Endothelial cell of umbilical vein (primary cell): ENCODE measurements around the gene RGS9.

Source experiments
- CTCF ChIP-seq, 2 donors: IDR thresholded peaks; 1 replicate in 1 of 2; 2 replicates in 1 of 2; pipeline ENCODE4 v1.5.1; 2011; ENCODE audit warnings: low read length in 2 of 2, mild to moderate bottlenecking in 2 of 2, moderate library complexity in 2 of 2, control low read depth in 1 of 2, inconsistent platforms in 1 of 2, low read depth in 1 of 2; ENCODE audit not compliant: insufficient read depth in 1 of 2; ENCODE audit errors: extremely low read depth in 1 of 2
- EZH2 ChIP-seq: IDR thresholded peaks from 2 replicates; pipeline ENCODE4 v1.6.1; 2012; ENCODE audit warnings: borderline replicate concordance, low read depth, mild to moderate bottlenecking, moderate library complexity, low read length, inconsistent platforms; ENCODE audit not compliant: severe bottlenecking
- FOS ChIP-seq: IDR thresholded peaks from 2 replicates; pipeline ENCODE4 v1.6.1; 2011; ENCODE audit warnings: mild to moderate bottlenecking, low read length, moderate library complexity, borderline replicate concordance; ENCODE audit not compliant: insufficient read depth
- GATA2 ChIP-seq: IDR thresholded peaks from 2 replicates; pipeline ENCODE4 v1.7.0; 2011; ENCODE audit warnings: low read depth, mild to moderate bottlenecking, moderate library complexity, mixed read lengths, low read length; ENCODE audit not compliant: insufficient read length, insufficient read depth
- JUN ChIP-seq: IDR thresholded peaks from 2 replicates; pipeline ENCODE4 v1.6.1; 2011; ENCODE audit warnings: borderline replicate concordance, low read depth; ENCODE audit not compliant: insufficient read length, insufficient read depth
- MAX ChIP-seq: IDR thresholded peaks from 2 replicates; pipeline ENCODE4 v1.6.1; 2011; ENCODE audit not compliant: insufficient read depth, insufficient read length
- POLR2A ChIP-seq: IDR thresholded peaks from 2 replicates; pipeline ENCODE4 v1.6.1; 2012; ENCODE audit warnings: low read depth, mild to moderate bottlenecking, control low read depth, low read length
- POLR2AphosphoS5 ChIP-seq: IDR thresholded peaks from 2 replicates; pipeline ENCODE4 v1.6.1; 2012; ENCODE audit warnings: low read depth, mild to moderate bottlenecking, control low read depth, low read length, moderate library complexity; ENCODE audit not compliant: insufficient read depth

GRCh38 chr17:65154770-65155589, 17.8 kb downstream of the RGS9 start:
- TF ChIP-seq CTCF (IDR thresholded peaks at IDR 0.05; ENCODE audit: extremely low read depth in 1 of 2, insufficient read depth in 1 of 2, low read depth in 1 of 2, low read length in 2 of 2) (no peak), POLR2A (no peak), MAX (no peak), EZH2 (no peak), POLR2AphosphoS5 (no peak), GATA2 (no peak), JUN (no peak), FOS (no peak)
